Measurements from ENCODE around the gene ALG9.

ALG9 gene

DNA sequence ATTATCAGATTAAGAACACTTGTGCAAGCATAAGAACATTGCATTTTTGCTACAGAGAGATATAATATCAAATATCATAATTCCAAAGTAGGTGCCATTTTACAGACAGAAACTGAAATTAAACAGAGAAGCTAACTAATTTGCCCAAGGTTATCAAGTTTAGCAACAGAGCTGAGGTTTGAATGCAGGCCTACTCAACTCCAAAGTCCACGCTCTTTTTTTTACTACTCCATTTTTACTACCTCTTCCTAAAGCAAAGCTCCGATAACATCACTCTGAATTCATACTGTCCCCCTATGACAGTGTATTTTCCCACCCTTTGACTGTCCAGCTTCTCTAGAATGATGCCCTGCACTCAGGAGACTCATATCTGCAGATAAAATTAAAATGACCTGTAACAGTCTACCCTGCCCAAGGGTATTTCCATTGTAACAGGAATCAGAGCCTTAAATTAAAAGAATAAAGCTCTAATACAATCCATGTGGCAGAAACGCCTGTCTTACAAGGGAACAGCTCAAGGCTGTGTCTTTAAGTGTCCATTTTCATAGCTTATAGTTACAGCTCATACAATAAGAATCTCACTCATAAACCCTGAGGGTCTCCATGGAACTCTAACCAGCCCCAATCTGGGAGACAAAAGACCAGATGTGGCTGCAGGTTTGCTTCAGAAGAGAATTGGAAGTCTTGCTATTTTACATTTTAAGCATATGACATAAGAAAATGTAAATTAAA is 36.8 kb downstream of the ALG9 start:
- DNase-seq: no peak

DNA sequence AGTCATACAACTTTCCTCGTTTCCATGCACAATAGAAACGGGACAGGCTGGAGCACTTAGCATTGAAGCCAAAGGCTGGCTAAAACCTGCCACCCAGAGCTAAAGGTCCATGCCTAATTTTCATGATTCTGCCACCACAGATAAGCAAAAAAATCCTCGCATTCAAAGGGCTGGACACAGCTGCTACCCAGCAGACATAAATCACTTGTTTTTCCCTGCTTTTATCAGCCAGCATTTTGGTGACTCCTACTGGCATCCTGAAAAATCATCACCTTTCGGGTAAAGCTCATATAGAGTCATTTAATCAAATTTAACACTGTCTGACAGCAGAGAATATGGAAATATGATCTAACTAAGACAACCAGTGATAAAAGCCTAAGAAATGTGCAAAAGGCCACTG is 37.9 kb downstream of the ALG9 start:
- no peak for DNase-seq

GRCh38 chr11:111829185-111829968 is 42.0 kb downstream of the ALG9 start:
- no peak for DNase-seq

- no peak for DNase-seq
These were observed 44.9 kb downstream of the ALG9 start for GRCh38 chr11:111826322-111826950.

DNA sequence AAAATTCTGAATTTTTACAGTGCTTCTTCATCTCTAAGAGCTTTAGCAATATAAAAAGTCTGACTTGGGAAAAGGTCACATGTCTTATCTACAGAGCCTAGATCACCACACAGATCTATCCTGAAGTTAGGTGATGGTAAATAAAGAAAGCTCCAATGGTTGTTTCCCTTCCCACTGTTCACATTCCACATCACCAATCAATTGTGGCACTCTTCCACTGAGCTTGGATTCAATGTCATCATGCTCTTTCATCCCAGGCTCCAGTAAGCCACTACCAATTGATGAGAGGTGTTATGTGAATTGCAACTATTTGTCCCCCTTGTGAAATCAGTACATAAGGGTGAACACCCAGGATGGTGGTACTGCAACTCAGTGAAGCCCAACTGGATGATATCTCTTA is 47.8 kb downstream of the ALG9 start:
- no peak for DNase-seq

- DNase-seq: no peak
These were observed 48.2 kb downstream of the ALG9 start for GRCh38 chr11:111823131-111823530.

DNA sequence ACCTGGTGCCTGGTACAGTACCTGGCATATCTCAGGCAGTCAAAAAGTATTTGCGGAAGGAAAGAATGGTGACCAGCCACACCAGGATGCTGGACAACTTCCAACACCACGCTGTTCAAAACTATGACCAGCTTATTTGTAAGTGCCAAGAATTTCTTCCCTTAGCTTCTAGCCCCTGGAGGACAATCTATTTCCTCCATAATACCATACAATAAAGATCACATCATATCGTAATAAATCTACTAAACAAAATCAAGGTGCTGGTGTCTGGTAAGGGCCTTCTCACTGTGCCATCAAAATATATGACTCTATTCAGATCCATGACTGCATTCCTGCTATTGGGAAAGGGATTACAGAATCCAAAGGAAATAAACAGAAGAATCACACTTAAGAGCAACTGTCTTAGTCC is 51.5 kb downstream of the ALG9 start:
- DNase-seq: no peak

GRCh38 chr11:111819161-111819828 is 52.1 kb downstream of the ALG9 start:
- DNase-seq: no peak

DNA sequence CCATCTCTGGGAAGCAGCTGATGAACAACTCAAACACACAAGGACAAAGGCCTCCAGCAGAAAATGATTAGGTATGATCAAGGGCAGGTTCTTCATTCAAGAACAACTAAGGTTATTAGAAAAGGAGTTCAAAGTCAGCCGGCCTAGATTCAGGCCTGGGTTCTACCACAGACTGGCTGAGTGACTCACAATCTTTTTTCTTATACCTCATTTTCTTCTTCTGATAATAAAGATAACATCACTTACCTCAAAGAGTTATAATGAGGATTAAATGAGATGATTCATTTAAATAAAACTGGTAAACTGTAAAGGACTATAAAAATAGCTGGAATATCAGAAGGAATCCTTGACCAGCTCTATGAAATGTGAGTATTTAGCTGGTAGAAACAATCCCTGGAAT is 55.9 kb downstream of the ALG9 start:
- no peak for DNase-seq

DNA sequence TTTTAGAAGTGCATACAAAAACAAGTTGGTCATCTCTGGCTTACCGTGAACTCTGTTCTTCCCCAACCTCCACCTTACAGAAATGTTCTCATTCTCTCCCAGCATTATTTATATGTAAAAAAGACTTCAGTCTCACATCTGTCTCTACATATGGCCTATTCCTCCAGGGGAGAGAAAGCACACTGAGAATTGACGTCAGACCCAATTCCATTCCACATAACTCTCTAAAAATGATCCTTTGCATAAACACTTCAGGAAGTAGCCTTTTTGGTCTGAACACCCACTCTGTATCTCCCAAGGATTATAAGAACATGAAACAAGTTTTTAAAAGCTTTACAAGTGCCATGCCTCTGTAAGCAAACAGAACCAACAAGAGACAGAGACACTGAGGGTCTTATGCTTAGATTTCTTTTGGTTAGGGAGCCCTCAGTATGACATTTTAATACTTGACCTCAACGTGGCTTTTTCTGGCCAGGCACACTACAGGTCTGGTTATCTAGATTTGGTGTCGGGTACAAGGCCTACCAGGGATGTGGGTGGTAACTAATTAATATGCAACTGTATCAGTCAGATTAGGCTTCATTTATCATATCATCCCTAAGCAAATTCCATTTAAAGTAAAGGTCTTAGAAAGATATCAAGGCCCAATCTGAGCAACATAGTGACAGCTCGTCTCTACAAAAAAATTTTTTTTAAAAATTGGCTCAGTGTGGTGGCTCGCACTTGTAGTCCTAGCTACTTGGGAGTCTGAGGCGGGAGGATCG is 56.6 kb downstream of the ALG9 start:
- no peak for DNase-seq

GRCh38 chr11:111814106-111814505 is 57.3 kb downstream of the ALG9 start:
- DNase-seq: no peak

- DNase-seq: no peak
These were observed 59.2 kb downstream of the ALG9 start for GRCh38 chr11:111812211-111812610.

- DNase-seq: no peak
These were observed 59.9 kb downstream of the ALG9 start for GRCh38 chr11:111811445-111811844.

DNA sequence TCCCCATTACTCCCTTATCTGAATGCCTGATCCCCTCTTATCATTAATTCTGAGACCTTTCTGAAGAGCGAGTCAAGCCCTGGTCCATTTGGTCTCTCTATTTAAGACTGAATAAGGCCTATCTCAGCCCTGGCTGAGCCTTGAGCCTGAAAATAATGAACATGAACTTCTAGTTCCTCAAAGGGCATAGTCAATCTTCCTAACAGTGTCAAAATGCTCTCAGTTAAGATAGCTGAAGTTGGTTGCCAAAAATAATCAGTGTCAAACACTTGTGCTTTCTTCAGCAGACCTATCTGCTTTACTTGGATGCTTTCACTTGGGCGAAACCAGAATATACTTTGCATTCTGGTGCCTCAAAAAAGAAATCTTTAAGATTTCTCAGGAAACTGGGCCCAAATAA is 62.5 kb downstream of the ALG9 start:
- DNase-seq: no peak

GRCh38 chr11:111808063-111808588 is 63.3 kb downstream of the ALG9 start:
- no peak for DNase-seq

GRCh38 chr11:111807076-111807475 is 64.3 kb downstream of the ALG9 start:
- DNase-seq: no peak

DNA sequence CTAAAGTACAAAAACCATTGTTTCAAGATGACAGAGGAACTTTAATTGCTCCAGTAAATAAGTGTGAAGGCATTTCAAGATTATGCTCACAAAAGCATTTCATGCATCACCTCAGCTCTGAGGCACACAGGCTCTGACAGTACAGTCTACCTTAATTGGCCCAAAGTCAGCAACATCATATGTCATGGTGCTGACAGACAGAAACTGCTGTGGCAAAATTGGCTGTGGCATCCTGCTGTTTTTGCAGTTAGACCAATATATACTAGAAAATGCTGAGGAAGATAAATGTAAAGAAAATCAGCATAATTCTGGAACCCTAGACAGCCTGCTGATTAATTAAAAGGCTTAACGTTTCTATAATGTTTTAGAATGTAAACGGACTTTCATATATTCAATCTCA is 70.2 kb downstream of the ALG9 start:
- DNase-seq: no peak

DNA sequence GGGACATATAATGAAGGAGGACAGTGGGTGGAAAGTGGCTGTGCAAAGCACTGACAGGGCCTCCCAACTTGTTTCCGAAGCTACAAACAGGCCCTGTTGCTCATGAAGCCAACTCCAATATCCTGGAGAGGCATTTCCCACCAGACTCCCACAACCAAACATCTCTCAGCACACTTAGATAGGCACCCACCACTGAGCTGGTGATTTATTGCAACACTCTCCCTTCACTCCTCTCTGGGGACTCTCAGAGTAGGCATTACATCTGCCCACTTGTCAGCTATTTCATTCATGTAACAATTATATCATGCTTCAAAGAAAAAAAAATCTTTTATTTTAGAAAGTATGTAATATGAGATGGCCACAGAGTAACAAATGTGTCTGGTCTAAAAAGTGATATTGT is 73.1 kb downstream of the ALG9 start:
- no peak for DNase-seq

DNA sequence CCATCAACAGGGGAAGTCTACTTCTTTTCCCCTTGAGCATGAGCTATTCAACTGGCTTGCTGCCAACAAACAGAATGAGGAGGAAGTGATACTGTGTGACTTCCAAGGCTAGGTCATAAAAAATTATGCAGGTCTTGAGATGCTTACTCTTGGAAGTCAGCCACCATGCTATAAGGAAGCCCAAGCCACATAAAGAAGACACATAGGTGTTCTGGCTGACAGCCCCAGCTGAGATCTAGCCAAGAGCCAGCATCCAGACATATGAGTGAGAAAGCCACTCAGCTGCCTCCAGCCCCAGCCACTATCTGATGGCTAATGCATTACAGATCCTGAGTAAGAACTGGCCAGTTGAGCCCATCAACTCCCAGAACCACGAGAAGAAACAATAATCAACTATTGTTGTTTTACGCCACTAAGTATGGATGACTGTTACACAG is 74.2 kb downstream of the ALG9 start:
- no peak for DNase-seq

DNA sequence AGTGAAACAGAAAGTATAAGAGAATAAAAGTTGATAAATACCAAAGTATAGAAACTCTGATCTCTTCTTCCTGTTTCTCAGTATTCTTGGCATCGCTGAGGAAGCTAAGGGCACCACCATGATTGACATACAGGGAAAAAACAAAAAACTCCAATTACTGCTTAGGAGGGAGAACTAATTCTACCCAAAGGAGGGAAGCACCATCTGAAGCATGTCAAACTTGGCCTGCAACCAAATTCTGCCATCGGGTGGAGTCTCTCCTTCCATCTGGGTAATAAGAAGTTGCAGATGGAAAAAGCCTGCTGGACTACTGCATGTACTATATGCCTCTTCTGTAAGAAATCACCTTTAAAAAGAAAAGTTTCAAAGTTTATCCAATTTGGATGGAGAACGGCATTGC is 74.7 kb downstream of the ALG9 start:
- no peak for DNase-seq

DNA sequence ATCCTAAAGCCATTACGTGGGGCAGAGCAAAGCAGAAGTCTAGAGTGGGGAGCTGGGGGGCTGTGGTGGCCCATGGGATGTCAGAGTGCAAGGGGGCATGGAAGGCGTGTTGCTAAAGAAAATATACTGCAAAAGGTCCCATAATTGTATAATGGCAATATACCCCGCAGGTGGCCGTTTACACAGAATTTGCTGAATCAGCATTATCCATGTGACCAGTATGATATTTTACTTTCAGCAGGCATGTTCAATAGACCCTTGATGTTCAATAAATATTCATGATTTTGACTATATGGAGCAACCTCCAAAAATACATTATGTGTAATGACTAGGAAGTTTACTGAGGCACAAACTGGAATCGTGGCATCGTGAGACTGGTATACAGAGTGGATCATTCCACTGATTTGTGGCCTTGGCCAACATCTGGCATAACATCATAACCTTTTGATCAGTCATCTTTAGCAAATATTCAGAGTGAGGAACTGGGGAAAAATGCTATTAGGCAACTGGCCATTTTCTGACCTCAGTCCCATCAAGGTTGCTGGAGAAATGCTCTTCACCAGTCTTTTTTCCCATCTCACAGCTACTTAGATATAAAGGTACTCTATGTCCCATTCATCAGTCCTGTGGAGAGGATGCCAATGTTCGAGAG is 75.9 kb downstream of the ALG9 start:
- no peak for DNase-seq

- DNase-seq: no peak
These were observed 77.5 kb downstream of the ALG9 start for GRCh38 chr11:111793863-111794262.
